Measurements from ENCODE around the gene HSP90AB1. TPM values are rescaled to one million over a fixed set of nuclear protein-coding genes. Genes with fewer than 3 reads are reported as not detected.

Gene HSP90AB1
- total RNA-seq, 1 donor from 2014 or later: 1,541 TPM

DNA sequence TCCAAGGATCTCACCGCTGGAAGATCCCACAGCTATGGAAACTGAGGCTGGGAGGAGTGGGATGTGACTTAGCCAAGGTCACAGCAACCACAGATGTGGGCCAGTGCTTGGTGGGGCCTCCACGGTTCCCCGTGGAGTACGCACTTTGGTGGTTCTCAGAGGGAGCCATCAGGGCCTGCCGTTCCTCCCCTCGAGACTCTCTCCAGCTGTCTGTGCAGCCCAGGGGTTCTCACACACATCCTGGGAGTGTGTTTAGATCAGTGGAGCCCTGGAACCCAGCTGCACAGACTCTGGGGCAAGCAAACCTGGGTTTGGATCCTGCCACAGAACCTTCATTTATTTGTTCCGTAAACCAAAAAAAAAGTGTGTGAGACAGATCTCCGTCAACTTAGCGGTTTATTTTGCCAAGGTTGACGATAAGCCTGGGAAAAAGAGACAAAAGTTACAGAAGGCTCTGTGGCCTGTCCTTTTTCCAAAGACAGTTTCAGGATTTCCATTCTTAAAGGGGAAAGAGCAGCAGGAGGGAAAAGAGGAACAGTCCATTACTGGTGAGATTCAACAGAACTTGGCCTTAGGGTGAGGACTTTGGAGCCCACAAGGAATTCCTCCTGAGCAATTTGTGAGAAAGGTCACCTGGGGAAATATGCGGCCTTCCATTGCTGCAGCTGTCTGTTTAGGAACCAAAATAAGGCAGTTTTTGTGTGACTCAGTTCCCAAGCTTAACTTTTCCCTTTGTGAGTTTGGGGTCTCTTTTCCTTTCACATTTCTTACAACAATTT lies 43.7 kb upstream of the HSP90AB1 start:
- TF ChIP-seq, protein P1, sequence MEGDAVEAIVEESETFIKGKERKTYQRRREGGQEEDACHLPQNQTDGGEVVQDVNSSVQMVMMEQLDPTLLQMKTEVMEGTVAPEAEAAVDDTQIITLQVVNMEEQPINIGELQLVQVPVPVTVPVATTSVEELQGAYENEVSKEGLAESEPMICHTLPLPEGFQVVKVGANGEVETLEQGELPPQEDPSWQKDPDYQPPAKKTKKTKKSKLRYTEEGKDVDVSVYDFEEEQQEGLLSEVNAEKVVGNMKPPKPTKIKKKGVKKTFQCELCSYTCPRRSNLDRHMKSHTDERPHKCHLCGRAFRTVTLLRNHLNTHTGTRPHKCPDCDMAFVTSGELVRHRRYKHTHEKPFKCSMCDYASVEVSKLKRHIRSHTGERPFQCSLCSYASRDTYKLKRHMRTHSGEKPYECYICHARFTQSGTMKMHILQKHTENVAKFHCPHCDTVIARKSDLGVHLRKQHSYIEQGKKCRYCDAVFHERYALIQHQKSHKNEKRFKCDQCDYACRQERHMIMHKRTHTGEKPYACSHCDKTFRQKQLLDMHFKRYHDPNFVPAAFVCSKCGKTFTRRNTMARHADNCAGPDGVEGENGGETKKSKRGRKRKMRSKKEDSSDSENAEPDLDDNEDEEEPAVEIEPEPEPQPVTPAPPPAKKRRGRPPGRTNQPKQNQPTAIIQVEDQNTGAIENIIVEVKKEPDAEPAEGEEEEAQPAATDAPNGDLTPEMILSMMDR (conservative IDR thresholded peaks at IDR 0.05; ENCODE audit: low read depth, low read length): no peak
- no peak for DNase-seq (ENCODE audit: low read depth)
- no peak overlapping the region for H3K4me3 ChIP-seq (ENCODE audit: low read depth, low read length)

DNA sequence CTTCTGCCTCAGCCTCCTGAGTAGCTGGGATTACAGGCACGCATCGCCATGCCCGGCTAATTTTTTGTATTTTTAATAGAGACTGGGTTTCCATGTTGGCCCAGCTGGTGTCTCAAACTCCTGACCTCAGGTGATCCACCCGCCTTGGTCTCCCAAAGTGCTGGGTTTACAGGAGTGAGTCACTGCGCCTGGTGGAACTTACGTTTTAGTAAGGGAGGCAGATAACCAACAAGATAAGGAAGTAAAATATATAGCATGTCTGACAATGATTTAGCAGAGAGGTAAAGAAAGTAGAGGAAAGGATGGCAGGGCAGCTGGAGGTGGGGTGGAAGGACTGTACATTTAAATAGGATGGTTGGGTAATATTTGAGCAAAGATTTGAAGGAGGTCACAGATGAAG lies 42.9 kb upstream of the HSP90AB1 start:
- no peak for DNase-seq (ENCODE audit: low read depth)
- TF ChIP-seq, protein P1 (conservative IDR thresholded peaks at IDR 0.05; ENCODE audit: low read depth, low read length): no peak
- H3K4me3 ChIP-seq (ENCODE audit: low read depth, low read length): no peak overlapping the region

DNA sequence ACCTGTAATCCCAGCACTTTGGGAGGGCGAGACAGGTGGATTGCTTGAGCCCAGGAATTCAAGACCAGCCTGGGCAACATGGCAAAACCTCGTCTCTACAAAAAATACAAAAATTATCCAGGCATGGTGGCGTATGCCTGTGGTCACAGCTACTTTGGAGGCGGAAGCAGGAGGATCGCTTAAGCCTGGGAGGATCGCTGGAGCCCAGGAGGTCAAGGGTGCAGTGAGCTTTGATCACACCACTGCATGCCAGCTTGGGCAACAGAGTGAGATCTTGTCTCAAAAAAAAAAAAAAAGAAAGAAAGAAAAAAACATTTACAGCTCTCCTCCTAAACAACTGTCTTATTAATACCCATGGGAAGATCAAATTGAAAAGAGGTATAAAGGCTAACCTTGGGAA lies 38.9 kb upstream of the HSP90AB1 start:
- no peak overlapping the region for H3K4me3 ChIP-seq (ENCODE audit: low read depth, low read length)
- no peak for DNase-seq (ENCODE audit: low read depth)
- TF ChIP-seq, protein P1 (conservative IDR thresholded peaks at IDR 0.05; ENCODE audit: low read depth, low read length): no peak

DNA sequence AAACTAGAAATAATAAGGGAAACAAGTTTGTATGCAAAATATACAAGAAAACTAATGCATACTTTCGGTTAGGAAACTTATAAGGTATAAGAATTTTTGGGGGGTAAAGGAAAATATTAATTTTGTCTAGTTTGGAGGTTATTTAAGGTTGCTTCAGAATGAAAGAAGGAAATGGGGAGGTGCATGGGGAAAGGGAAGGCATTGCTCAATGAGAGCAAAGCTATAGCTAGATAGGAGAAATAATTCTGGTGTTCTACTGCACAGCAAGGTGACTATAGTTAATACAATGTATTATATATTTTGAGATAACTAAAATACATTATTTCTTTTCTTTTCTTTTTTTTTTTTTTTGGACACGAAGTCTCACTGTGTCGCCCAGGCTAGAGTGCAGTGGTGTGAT lies 35.6 kb upstream of the HSP90AB1 start:
- no peak for DNase-seq (ENCODE audit: low read depth)
- TF ChIP-seq, protein P1 (conservative IDR thresholded peaks at IDR 0.05; ENCODE audit: low read depth, low read length): no peak
- H3K4me3 ChIP-seq (ENCODE audit: low read depth, low read length): no peak overlapping the region

DNA sequence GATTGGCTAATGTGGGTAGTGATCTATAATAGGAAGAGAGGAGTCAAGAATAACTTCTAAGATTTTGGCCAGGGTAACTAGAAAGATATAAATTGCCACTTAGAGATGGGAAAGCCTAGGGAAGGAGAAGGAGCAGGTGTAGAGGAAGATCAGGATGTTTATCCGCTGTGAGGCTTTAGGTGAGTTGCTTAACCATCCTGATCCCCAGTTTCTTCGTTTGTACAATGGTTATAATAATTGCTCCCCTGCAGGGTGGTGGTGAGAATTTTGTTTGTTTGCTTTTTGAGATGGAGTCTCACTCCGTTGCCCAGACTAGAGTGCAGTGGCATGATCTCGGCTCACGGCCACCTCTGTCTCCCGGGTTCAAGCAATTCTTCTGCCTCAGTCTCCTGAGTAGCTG lies 32.6 kb upstream of the HSP90AB1 start:
- H3K4me3 ChIP-seq (ENCODE audit: low read depth, low read length): no peak overlapping the region
- no peak for DNase-seq (ENCODE audit: low read depth)
- TF ChIP-seq, protein P1 (conservative IDR thresholded peaks at IDR 0.05; ENCODE audit: low read depth, low read length): no peak

DNA sequence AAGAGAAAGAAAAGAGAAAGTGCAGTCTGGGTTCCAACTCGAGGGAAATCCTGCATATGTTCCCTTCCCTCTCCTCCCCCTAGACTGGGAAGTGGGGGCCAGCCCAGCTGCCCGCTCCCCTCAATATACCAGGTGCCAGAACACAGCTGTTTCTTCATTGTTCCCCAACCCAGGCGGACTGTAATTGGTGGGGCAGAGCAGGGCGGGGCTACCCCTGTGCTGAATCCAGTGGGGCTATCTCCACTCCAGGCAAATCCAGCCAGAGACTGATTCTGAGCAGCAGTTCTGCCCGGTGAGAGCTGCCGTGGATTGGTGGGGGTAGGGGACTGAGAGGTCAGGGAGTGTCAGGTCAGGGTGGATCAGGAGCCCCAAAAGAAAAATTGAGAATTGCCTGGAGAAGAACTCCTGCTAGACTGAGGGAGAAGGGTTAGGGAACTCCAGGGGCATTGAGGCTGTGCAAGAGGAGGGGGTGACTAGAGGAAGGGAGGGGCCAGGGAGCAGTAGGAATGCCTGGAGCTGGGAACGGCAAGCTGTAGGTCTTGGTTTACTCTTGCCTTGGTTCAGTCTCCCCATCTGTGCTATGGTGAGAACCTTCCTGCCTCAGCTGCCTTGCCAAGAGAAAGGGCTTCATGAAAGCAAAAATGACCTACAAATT lies 30.1 kb upstream of the HSP90AB1 start, which contains the start of gene MYMX:
MYMX (plus strand) TSS at position 250 of the 655 bp plus-strand sequence. CDS start 546 bp downstream, outside the sequence.
- H3K4me3 ChIP-seq (ENCODE audit: low read depth, low read length): no peak within 1 kb of the TSS
- TF ChIP-seq, protein P1 (conservative IDR thresholded peaks at IDR 0.05; ENCODE audit: low read depth, low read length): no peak
- no peak for DNase-seq (ENCODE audit: low read depth)

All from epithelial cell of proximal tubule (primary cell).